Measurements from ENCODE around the gene SLC5A12.

The SLC5A12 gene

DNA sequence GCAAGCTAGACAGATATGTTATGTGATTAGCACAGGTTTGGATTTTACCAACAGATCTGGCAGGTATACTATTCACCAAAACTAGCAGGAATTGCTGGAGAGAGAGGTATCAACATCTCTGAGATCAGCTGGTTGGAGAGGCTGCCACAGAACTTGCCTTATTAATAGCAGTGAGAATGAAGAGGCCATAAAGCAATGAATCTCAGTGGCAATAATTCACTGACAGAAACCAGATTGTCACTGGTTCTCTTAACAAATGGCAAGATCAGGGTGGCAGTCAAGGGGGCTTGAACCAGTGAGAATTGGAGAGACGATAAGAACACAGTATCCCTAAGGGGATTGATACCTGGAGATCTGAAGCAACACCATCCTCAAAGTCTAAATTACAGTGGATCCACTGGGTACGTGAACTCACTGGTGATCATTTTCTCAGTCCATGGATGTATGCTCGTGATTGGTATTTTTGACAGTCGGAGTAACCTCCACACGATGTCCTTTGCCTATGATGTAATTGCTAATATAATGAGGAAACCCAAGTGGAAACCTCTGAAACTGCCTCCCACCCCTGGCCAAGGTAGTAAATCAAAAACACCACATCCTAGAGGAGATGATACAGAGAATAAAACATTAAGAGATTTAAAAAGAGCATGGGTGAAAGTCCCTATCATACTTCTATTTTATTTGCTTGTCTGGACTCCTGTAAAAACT is 17.7 kb upstream of the SLC5A12 start:
- Mint-ChIP-seq H3K27me3 (no peaks in the 10 kb centered on the region), H3K27ac (no peak overlapping the region), H3K9me3 (peaks cover 9% of the 10 kb centered on the region), H3K4me1 (ENCODE audit: low read depth) (no peaks in the 10 kb centered on the region), H3K4me3 (no peak overlapping the region), H3K36me3 (ENCODE audit: low read depth) (no peaks in the 10 kb centered on the region)

DNA sequence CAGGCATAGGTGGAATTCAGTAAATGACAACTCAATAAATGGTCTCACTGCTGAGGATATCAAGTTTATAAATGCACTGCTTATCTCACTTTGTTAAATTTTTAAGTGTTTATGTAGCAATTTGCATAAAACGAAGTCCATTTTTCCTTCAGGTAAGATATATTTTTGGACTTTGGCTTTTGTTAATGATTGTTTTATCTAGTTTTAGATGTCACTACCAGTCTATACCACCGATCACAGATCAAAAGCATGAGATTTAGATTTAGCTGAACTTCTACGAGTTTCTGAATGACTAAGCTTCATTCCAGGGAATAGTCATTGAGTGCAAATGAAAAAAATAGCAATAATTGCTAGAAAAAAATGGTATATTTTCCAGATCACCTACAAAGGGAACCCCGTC is 12.8 kb upstream of the SLC5A12 start:
- Mint-ChIP-seq H3K4me1 (ENCODE audit: low read depth) (no peaks in the 10 kb centered on the region), H3K9me3 (peaks cover 16% of the 10 kb centered on the region), H3K27me3 (no peaks in the 10 kb centered on the region), H3K36me3 (ENCODE audit: low read depth) (no peaks in the 10 kb centered on the region), H3K27ac (no peak overlapping the region), H3K4me3 (no peak overlapping the region)

DNA sequence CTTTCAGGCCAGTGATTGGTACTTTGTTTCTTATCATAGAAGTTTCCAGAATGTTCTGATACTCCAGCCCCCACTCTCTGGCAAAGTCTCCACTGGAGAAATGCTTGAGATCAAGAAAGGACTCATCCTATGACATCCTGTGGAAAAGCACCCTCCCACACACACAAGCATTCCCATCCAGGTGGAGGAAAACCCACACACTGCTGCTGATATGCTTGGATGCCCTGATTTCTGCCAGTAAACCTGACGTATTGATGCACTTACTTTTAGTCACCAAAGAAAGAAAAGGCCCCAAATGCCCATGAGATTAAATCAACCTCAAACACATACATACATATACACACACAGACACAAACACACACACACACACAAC is 9.2 kb upstream of the SLC5A12 start:
- no peak overlapping the region for H3K27ac Mint-ChIP-seq
- no peaks in the 10 kb centered on the region for H3K27me3 Mint-ChIP-seq
- H3K9me3 Mint-ChIP-seq: peaks cover 12% of the 10 kb centered on the region
- H3K4me1 Mint-ChIP-seq (ENCODE audit: low read depth): no peaks in the 10 kb centered on the region
- H3K4me3 Mint-ChIP-seq: no peak overlapping the region
- no peaks in the 10 kb centered on the region for H3K36me3 Mint-ChIP-seq (ENCODE audit: low read depth)

GRCh38 chr11:26730414-26731083 is 8.7 kb upstream of the SLC5A12 start:
- Mint-ChIP-seq H3K4me3 (no peak overlapping the region), H3K9me3 (peaks cover 12% of the 10 kb centered on the region), H3K4me1 (ENCODE audit: low read depth) (no peaks in the 10 kb centered on the region), H3K27ac (no peak overlapping the region), H3K27me3 (no peaks in the 10 kb centered on the region), H3K36me3 (ENCODE audit: low read depth) (no peaks in the 10 kb centered on the region)

GRCh38 chr11:26729284-26729683 is 7.4 kb upstream of the SLC5A12 start:
- H3K36me3 Mint-ChIP-seq (ENCODE audit: low read depth): no peaks in the 10 kb centered on the region
- H3K4me1 Mint-ChIP-seq (ENCODE audit: low read depth): no peaks in the 10 kb centered on the region
- no peak overlapping the region for H3K27ac Mint-ChIP-seq
- H3K9me3 Mint-ChIP-seq: peaks cover 13% of the 10 kb centered on the region
- H3K4me3 Mint-ChIP-seq: no peak overlapping the region
- H3K27me3 Mint-ChIP-seq: no peaks in the 10 kb centered on the region

DNA sequence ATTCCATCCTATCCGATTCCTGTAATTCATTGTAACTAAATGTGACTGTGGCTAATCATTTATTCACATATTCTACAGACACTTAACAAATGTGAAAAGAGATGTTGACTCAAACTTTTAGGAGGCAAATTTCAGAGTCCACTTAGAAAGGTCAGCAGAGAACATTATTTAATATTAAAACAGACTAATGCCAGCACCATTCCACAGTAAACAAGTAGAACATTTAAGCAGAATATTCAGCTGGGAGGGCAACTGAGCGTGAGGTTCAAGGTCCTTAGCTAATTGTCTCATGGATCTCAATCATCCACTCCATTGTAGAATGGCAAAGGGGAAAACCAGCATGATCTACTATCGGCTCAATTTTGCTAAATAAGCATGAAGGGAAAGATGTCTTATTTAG is 5.1 kb upstream of the SLC5A12 start:
- Mint-ChIP-seq H3K9me3 (peaks cover 12% of the 10 kb centered on the region), H3K4me1 (ENCODE audit: low read depth) (no peaks in the 10 kb centered on the region), H3K36me3 (ENCODE audit: low read depth) (no peaks in the 10 kb centered on the region), H3K4me3 (no peak overlapping the region), H3K27ac (no peak overlapping the region), H3K27me3 (no peaks in the 10 kb centered on the region)

GRCh38 chr11:26719998-26720397 is 1.9 kb downstream of the SLC5A12 start:
- no peak overlapping the region for H3K27ac Mint-ChIP-seq
- H3K9me3 Mint-ChIP-seq: peaks cover 8% of the 10 kb centered on the region
- H3K4me1 Mint-ChIP-seq (ENCODE audit: low read depth): no peaks in the 10 kb centered on the region
- no peaks in the 10 kb centered on the region for H3K27me3 Mint-ChIP-seq
- no peaks in the 10 kb centered on the region for H3K36me3 Mint-ChIP-seq (ENCODE audit: low read depth)
- H3K4me3 Mint-ChIP-seq: no peak overlapping the region

DNA sequence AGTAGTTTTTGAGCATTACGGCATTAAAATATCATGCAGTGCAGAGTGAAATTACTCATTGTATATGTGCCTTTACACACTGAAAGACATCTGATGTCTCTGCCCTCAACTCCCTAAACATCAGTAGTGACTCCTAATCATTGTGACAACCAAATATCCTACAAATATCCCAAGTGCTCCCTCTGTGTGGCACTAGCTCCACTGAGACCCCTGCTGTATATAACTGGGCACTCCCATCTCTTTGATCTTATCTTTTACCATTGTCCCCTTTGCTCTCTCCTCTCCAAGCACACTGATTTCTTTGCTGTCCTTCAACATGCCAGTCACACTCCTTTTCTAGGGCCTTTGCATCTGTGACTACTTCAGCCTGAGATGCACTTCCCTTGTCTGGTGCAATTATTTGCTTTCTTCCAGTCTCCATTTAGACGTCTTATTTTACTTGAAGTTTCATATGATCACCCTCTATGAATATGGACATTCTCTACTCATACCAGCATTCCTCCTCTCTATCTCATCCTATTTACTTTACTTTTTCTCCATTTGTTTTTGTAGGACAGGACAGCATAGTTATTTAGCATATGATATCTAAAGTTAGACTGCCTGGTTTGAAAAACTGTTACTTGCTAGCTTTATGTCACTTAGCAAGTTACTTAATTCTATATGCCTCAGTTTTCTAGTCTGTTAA is 2.4 kb downstream of the SLC5A12 start:
- H3K4me1 Mint-ChIP-seq (ENCODE audit: low read depth): no peaks in the 10 kb centered on the region
- no peak overlapping the region for H3K4me3 Mint-ChIP-seq
- peaks cover 8% of the 10 kb centered on the region for H3K9me3 Mint-ChIP-seq
- no peak overlapping the region for H3K27ac Mint-ChIP-seq
- H3K36me3 Mint-ChIP-seq (ENCODE audit: low read depth): no peaks in the 10 kb centered on the region
- H3K27me3 Mint-ChIP-seq: no peaks in the 10 kb centered on the region

DNA sequence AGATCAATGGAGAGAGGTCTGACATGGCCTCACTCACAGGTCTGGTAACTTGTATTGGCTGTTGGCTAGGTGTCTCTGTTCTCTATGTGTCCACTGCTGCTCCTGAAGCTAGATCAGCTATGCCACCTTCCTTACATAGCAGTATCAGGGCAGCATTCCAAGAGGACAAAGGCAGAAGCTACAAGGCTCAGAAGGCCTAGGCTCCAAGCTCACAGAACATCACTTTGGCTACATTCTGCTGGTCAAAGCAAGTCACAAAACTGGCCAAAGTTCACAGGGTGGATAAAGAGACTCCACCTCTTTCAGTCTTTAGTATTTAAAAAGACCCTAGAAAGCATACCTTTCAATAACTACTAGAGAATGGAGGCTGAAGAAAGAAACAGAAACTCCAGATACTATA is 4.1 kb downstream of the SLC5A12 start:
- no peaks in the 10 kb centered on the region for H3K27me3 Mint-ChIP-seq
- H3K4me1 Mint-ChIP-seq (ENCODE audit: low read depth): no peaks in the 10 kb centered on the region
- H3K36me3 Mint-ChIP-seq (ENCODE audit: low read depth): no peaks in the 10 kb centered on the region

GRCh38 chr11:26715133-26715532 is 6.7 kb downstream of the SLC5A12 start:
- peaks cover 5% of the 10 kb centered on the region for H3K9me3 Mint-ChIP-seq

More for the DNA sequence above, 4.1 kb downstream of the SLC5A12 start:
- no peak overlapping the region for H3K4me3 Mint-ChIP-seq
- H3K27ac Mint-ChIP-seq: no peak overlapping the region
- H3K9me3 Mint-ChIP-seq: peaks cover 5% of the 10 kb centered on the region

DNA sequence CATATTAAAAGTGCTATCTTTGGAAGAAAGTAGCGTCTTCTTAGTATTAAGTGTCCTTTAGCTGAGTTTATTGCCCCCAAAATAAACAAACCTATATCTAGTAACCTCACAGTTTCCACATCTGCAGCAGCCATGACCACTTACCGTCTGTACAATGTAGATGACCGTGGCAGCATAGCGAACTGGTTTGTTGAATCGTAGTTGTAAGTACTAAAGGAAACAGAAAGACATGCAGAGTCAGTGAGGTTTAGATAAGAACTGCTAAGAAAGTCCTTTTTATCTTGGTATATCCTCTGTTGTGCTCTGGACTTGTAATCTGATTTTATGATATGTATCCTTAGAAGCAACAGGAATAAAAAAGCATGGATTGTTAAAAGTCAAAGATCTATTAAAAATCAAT is 9.4 kb downstream of the SLC5A12 start:
- Mint-ChIP-seq H3K4me1 (ENCODE audit: low read depth) (no peaks in the 10 kb centered on the region), H3K27ac (no peak overlapping the region), H3K36me3 (ENCODE audit: low read depth) (no peaks in the 10 kb centered on the region), H3K9me3 (peaks cover 5% of the 10 kb centered on the region), H3K4me3 (no peak overlapping the region), H3K27me3 (no peaks in the 10 kb centered on the region)

More at GRCh38 chr11:26715133-26715532, 6.7 kb downstream of the SLC5A12 start:
- Mint-ChIP-seq H3K4me3 (no peak overlapping the region), H3K27ac (no peak overlapping the region), H3K4me1 (ENCODE audit: low read depth) (no peaks in the 10 kb centered on the region), H3K27me3 (no peaks in the 10 kb centered on the region), H3K36me3 (ENCODE audit: low read depth) (no peaks in the 10 kb centered on the region)

- H3K4me1 Mint-ChIP-seq (ENCODE audit: low read depth): no peaks in the 10 kb centered on the region
- H3K4me3 Mint-ChIP-seq: no peak overlapping the region
- H3K27ac Mint-ChIP-seq: no peak overlapping the region
- H3K27me3 Mint-ChIP-seq: no peaks in the 10 kb centered on the region
- no peaks in the 10 kb centered on the region for H3K36me3 Mint-ChIP-seq (ENCODE audit: low read depth)
- H3K9me3 Mint-ChIP-seq: peaks cover 5% of the 10 kb centered on the region
Observed at GRCh38 chr11:26710489-26710888, 11.4 kb downstream of the SLC5A12 start.

- peaks cover 15% of the 10 kb centered on the region for H3K9me3 Mint-ChIP-seq
- H3K27me3 Mint-ChIP-seq: no peaks in the 10 kb centered on the region
- H3K27ac Mint-ChIP-seq: no peak overlapping the region
- H3K36me3 Mint-ChIP-seq (ENCODE audit: low read depth): no peaks in the 10 kb centered on the region
- no peaks in the 10 kb centered on the region for H3K4me1 Mint-ChIP-seq (ENCODE audit: low read depth)
- no peak overlapping the region for H3K4me3 Mint-ChIP-seq
Observed at GRCh38 chr11:26708736-26709456, 13.0 kb downstream of the SLC5A12 start.

GRCh38 chr11:26706181-26706580 is 15.7 kb downstream of the SLC5A12 start:
- no peak overlapping the region for H3K4me3 Mint-ChIP-seq
- no peak overlapping the region for H3K27ac Mint-ChIP-seq
- H3K27me3 Mint-ChIP-seq: no peaks in the 10 kb centered on the region

GRCh38 chr11:26704249-26704648 is 17.6 kb downstream of the SLC5A12 start:
- Mint-ChIP-seq H3K4me1 (ENCODE audit: low read depth) (no peaks in the 10 kb centered on the region), H3K27me3 (no peaks in the 10 kb centered on the region), H3K4me3 (no peak overlapping the region), H3K27ac (no peak overlapping the region), H3K36me3 (ENCODE audit: low read depth) (no peaks in the 10 kb centered on the region), H3K9me3 (peaks cover 10% of the 10 kb centered on the region)

More at GRCh38 chr11:26706181-26706580, 15.7 kb downstream of the SLC5A12 start:
- no peaks in the 10 kb centered on the region for H3K4me1 Mint-ChIP-seq (ENCODE audit: low read depth)
- H3K9me3 Mint-ChIP-seq: peaks cover 10% of the 10 kb centered on the region
- no peaks in the 10 kb centered on the region for H3K36me3 Mint-ChIP-seq (ENCODE audit: low read depth)
